Stimulated activated CD8-positive, alpha-beta memory T cell treated with anti-CD3 and anti-CD28 coated beads, Interleukin-7, amount 100 ng/mL, for 24 hours (primary cell): ENCODE results near the gene HS3ST3B1.

Experiments used
- DNase-seq: peaks from one replicate; pipeline ENCODE4 v3.0.0-alpha.2; 2020; ENCODE audit warnings: low read depth

Gene HS3ST3B1

GRCh38 chr17:14300575-14301278 is at the start of gene HS3ST3B1:
Gene HS3ST3B1, plus strand, starts transcription at chr17:14301081. Its CDS starts 438 bp downstream, at chr17:14301519.
- peak; percentile 98 for DNase-seq

- no peak for DNase-seq
Measured at GRCh38 chr17:14261406-14261805, 39.5 kb upstream of the HS3ST3B1 start.

- DNase-seq: no peak
Measured at GRCh38 chr17:14268264-14268663, 32.6 kb upstream of the HS3ST3B1 start.

- no peak for DNase-seq
Measured at GRCh38 chr17:14269473-14269872, 31.4 kb upstream of the HS3ST3B1 start.

- DNase-seq: no peak
Measured at GRCh38 chr17:14270508-14270907, 30.4 kb upstream of the HS3ST3B1 start.

GRCh38 chr17:14276535-14277250 is 24.2 kb upstream of the HS3ST3B1 start:
- DNase-seq: no peak

GRCh38 chr17:14281530-14281929 is 19.4 kb upstream of the HS3ST3B1 start:
- no peak for DNase-seq

GRCh38 chr17:14282726-14283125 is 18.2 kb upstream of the HS3ST3B1 start:
- no peak for DNase-seq

- DNase-seq: no peak
Measured at GRCh38 chr17:14289162-14289561, 11.7 kb upstream of the HS3ST3B1 start.

GRCh38 chr17:14294876-14295275 is 6.0 kb upstream of the HS3ST3B1 start:
- no peak for DNase-seq

GRCh38 chr17:14295676-14296075 is 5.2 kb upstream of the HS3ST3B1 start:
- DNase-seq: no peak

GRCh38 chr17:14296166-14296910 is 4.5 kb upstream of the HS3ST3B1 start:
- DNase-seq: no peak

- no peak for DNase-seq
Measured at GRCh38 chr17:14297161-14297851, 3.6 kb upstream of the HS3ST3B1 start.

GRCh38 chr17:14298221-14298946 is 2.5 kb upstream of the HS3ST3B1 start:
- no peak for DNase-seq

- DNase-seq: no peak
Measured at GRCh38 chr17:14298947-14299279, 2.0 kb upstream of the HS3ST3B1 start.

- no peak for DNase-seq
Measured at GRCh38 chr17:14299280-14300141, 1.4 kb upstream of the HS3ST3B1 start.

GRCh38 chr17:14301279-14302090 is 604 bp downstream of the HS3ST3B1 start:
- DNase-seq: no peak

GRCh38 chr17:14302091-14302430 is 1.2 kb downstream of the HS3ST3B1 start:
- DNase-seq: no peak

- DNase-seq: peak; percentile 63
Measured at GRCh38 chr17:14302431-14303099, 1.7 kb downstream of the HS3ST3B1 start.
